NCI-H748 (cell line): ENCODE measurements around the gene FFAR1.
A peak's percentile ranks its signal among the peaks of the same experiment; 100 is the strongest.

ENCODE experiments used
- DNase-seq: peaks from one replicate; lab custom pipeline; 2025; ENCODE audit not compliant: unreplicated experiment; lab: John Stamatoyannopoulos, UW

FFAR1 gene

GRCh38 chr19:35347171-35347929 lies at the start of gene FFAR1:
FFAR1 (plus strand) TSS chr19:35347902; CDS start chr19:35351552, 3,650 bp downstream.
- no peak for DNase-seq

- DNase-seq, result no peak
These were observed 49.8 kb upstream of the FFAR1 start for GRCh38 chr19:35297922-35298321.

- no peak for DNase-seq
These were observed 49.1 kb upstream of the FFAR1 start for GRCh38 chr19:35298561-35298972.

- DNase-seq, result no peak
These were observed 48.0 kb upstream of the FFAR1 start for GRCh38 chr19:35299523-35300338.

- DNase-seq, result no peak
These were observed 47.4 kb upstream of the FFAR1 start for GRCh38 chr19:35300339-35300649.

- no peak for DNase-seq
These were observed 45.7 kb upstream of the FFAR1 start for GRCh38 chr19:35301961-35302360.

GRCh38 chr19:35302446-35302845 lies 45.3 kb upstream of the FFAR1 start:
- DNase-seq, result no peak

- DNase-seq, result no peak
These were observed 44.3 kb upstream of the FFAR1 start for GRCh38 chr19:35303357-35303915.

- DNase-seq, result no peak
These were observed 43.7 kb upstream of the FFAR1 start for GRCh38 chr19:35304036-35304435.

- no peak for DNase-seq
These were observed 42.5 kb upstream of the FFAR1 start for GRCh38 chr19:35305181-35305580.

- DNase-seq, result peak; percentile 25
These were observed 41.0 kb upstream of the FFAR1 start for GRCh38 chr19:35306473-35307246.

GRCh38 chr19:35307931-35308330 lies 39.8 kb upstream of the FFAR1 start:
- DNase-seq, result no peak

- no peak for DNase-seq
These were observed 38.8 kb upstream of the FFAR1 start for GRCh38 chr19:35308910-35309309.

- no peak for DNase-seq
These were observed 38.0 kb upstream of the FFAR1 start for GRCh38 chr19:35309481-35310279.

- DNase-seq, result no peak
These were observed 37.4 kb upstream of the FFAR1 start for GRCh38 chr19:35310331-35310730.

- no peak for DNase-seq
These were observed 36.8 kb upstream of the FFAR1 start for GRCh38 chr19:35310811-35311465.

- no peak for DNase-seq
These were observed 35.6 kb upstream of the FFAR1 start for GRCh38 chr19:35311901-35312665.

- DNase-seq, result no peak
These were observed 34.1 kb upstream of the FFAR1 start for GRCh38 chr19:35313587-35313986.

GRCh38 chr19:35314031-35314430 lies 33.7 kb upstream of the FFAR1 start:
- no peak for DNase-seq
